Fibroblast of lung (primary cell): ENCODE measurements around the gene ALOXE3. TPM values are rescaled to one million over a fixed set of nuclear protein-coding genes. Genes with fewer than 3 reads are reported as not detected.

Experiments
- DNase-seq, 2 donors: peaks; one replicate each; pipeline versions ENCODE4 v3.0.0 to v3.0.0-alpha.2; 2010; ENCODE audit warnings: low read depth in 2 of 2
- H2AFZ ChIP-seq: 2 replicates; pipeline ENCODE4 v1.5.1; 2012; ENCODE audit warnings: low read length, control low read depth, inconsistent platforms
- H3K27ac ChIP-seq: 2 replicates; pipeline ENCODE4 v1.5.1; 2011; ENCODE audit warnings: low read length, control low read depth; ENCODE audit not compliant: insufficient read depth
- H3K27me3 ChIP-seq: 2 replicates; pipeline ENCODE4 v1.5.1; 2011; ENCODE audit warnings: mild to moderate bottlenecking, low read length; ENCODE audit not compliant: control insufficient read depth, insufficient read depth
- H3K36me3 ChIP-seq: 2 replicates; pipeline ENCODE4 v1.5.1; 2011; ENCODE audit warnings: low read length; ENCODE audit not compliant: control insufficient read depth, insufficient read depth
- H3K4me1 ChIP-seq: 2 replicates; pipeline ENCODE4 v1.5.1; 2011; ENCODE audit warnings: low read length; ENCODE audit not compliant: control insufficient read depth, insufficient read depth; ENCODE audit errors: extremely low read depth
- H3K4me2 ChIP-seq: 2 replicates; pipeline ENCODE4 v1.5.1; 2011; ENCODE audit warnings: low read length, control low read depth; ENCODE audit not compliant: insufficient read depth; ENCODE audit errors: extremely low read depth
- H3K4me3 ChIP-seq, 4 experiments: fragments of 200-600 bp in 1 of 4; sonication (generic) in 1 of 4; replicated peaks in 1 of 4; 2 replicates each; pipeline ENCODE4 v1.5.1; 2011 to 2016; ENCODE audit warnings: low read length in 4 of 4, low read depth in 3 of 4, mild to moderate bottlenecking in 3 of 4, control low read depth in 2 of 4, inconsistent platforms in 1 of 4, mixed read lengths in 1 of 4; ENCODE audit not compliant: insufficient read depth in 1 of 4; ENCODE audit errors: control extremely low read depth in 1 of 4
- H3K79me2 ChIP-seq: 2 replicates; pipeline ENCODE4 v1.5.1; 2012; ENCODE audit warnings: mild to moderate bottlenecking, low read length, inconsistent platforms; ENCODE audit not compliant: control insufficient read depth, insufficient read depth
- H3K9ac ChIP-seq: 2 replicates; pipeline ENCODE4 v1.5.1; 2011; ENCODE audit warnings: mild to moderate bottlenecking, low read length, control low read depth; ENCODE audit not compliant: insufficient read depth
- H3K9me3 ChIP-seq: 2 replicates; pipeline ENCODE4 v1.5.1; 2012; ENCODE audit warnings: low read depth, low read length; ENCODE audit not compliant: control insufficient read depth, insufficient read depth
- H4K20me1 ChIP-seq: 2 replicates; pipeline ENCODE4 v1.5.1; 2011; ENCODE audit warnings: low read length; ENCODE audit not compliant: control insufficient read depth, insufficient read depth; ENCODE audit errors: extremely low read depth
- CTCF ChIP-seq, 2 donors: IDR thresholded peaks in 1 of 2; conservative IDR thresholded peaks in 1 of 2; 1 replicate in 1 of 2; 2 replicates in 1 of 2; pipeline ENCODE4 v1.5.1; 2011 to 2012; ENCODE audit warnings: low read length in 2 of 2, control low read depth in 1 of 2, inconsistent platforms in 1 of 2, low read depth in 1 of 2, mild to moderate bottlenecking in 1 of 2
- EZH2 ChIP-seq: IDR thresholded peaks from 2 replicates; pipeline ENCODE4 v1.5.1; 2012; ENCODE audit warnings: low read length, control low read depth, mild to moderate bottlenecking; ENCODE audit errors: missing control alignments
- polyA plus RNA-seq, 2 donors: library from polyadenylated mRNA; depleted of rRNA in 1 of 2; stranded (reverse) in 1 of 2; unstranded in 1 of 2; fragments of >200 nt; gene quantifications; 2 replicates each; pipeline ENCODE4 v1.2.1, GENCODE V29; 2011 to 2012; ENCODE audit warnings: missing spikeins in 1 of 2
- total RNA-seq: library from RNA; depleted of rRNA; stranded (reverse); fragments of >200 nt; gene quantifications from 2 replicates; pipeline ENCODE4 v1.2.1, GENCODE V29; 2014

Gene ALOXE3
- total and polyA plus RNA-seq, 2 donors (not counting 1 experiment from before 2014, with no cell fraction given): 0.01 TPM; not detected in 1

DNA sequence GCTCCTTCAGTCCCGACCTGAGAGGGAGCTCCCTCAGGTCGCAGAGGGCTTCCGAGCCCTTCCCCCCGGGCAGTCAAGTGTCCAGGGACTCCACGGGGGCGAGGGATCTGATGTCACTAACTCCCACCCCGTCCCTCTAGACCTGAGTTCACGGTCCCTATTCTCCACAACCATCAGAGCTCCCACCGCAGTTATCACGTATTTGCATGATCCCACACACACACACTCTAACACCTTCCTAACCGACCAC lies 37.6 kb upstream of the ALOXE3 start:
- Histone ChIP-seq H3K9ac (peak overlapping the region; percentile 89), H4K20me1 (no peaks in the 10 kb centered on the region), H3K4me1 (peaks cover 29% of the 10 kb centered on the region), H2AFZ (no peak overlapping the region), H3K79me2 (peaks cover 2% of the 10 kb centered on the region), H3K27me3 (no peaks in the 10 kb centered on the region), H3K4me2 (peak overlapping the region; percentile 93), H3K4me3 (peak overlapping the region; percentile 61 to 88 (median 72)), H3K9me3 (no peaks in the 10 kb centered on the region), H3K27ac (peak overlapping the region; percentile 88), H3K36me3 (peaks cover 5% of the 10 kb centered on the region)
- TF ChIP-seq CTCF (conservative IDR thresholded peaks at IDR 0.05 in 1 of 2, IDR thresholded peaks at IDR 0.05 in 1 of 2; ENCODE audit: low read depth in 1 of 2, low read length in 2 of 2) (no peak), EZH2 (no peak)
- no peak for DNase-seq

DNA sequence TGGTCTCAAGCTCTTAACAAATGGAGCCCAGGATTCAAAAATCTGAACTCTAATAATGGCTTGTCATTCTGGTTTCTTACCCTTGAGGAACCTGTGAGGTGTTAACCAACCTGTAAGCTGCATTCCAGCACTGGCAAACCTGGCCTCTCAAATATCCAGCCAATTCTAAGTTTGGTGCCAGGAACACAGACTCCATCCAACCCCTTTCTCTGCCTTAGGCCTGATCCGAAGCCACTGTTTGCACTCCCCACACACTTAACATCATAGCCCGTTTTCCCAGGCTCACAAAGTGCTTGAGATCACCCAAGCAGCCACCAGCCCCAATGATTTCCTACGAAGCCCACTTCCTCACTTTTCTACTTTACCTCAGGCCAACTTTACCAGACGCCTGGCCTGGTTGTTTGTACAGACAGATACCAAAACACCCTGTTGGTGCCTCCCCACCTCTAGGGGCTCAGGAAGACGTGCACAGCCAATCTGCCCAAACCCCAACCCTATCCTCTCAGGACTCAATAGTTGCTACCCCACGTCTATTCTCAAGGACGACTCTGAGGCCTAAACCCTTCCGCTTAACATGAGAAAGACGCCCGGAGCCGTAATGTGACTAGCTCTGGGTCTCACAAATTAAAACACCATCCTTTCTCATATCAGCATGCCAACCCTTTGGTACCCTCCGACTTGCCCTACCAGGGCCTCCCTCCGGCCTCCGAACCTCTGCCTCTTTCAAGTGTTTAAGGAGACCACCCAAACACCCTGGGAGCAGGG lies 37.1 kb upstream of the ALOXE3 start:
- DNase-seq: peak in 1 of 2 donors; percentile 33
- peaks cover 29% of the 10 kb centered on the region for H3K4me1 ChIP-seq
- no peak overlapping the region for H2AFZ ChIP-seq

More for the DNA sequence above, 37.1 kb upstream of the ALOXE3 start:
- H3K9ac ChIP-seq: peak overlapping the region; percentile 89
- peak overlapping the region; percentile 88 for H3K27ac ChIP-seq
- H3K9me3 ChIP-seq: no peaks in the 10 kb centered on the region
- H3K36me3 ChIP-seq: peaks cover 3% of the 10 kb centered on the region
- TF ChIP-seq CTCF (conservative IDR thresholded peaks at IDR 0.05 in 1 of 2, IDR thresholded peaks at IDR 0.05 in 1 of 2; ENCODE audit: low read depth in 1 of 2, low read length in 2 of 2) (no peak), EZH2 (no peak)
- H3K27me3 ChIP-seq: no peaks in the 10 kb centered on the region
- peak overlapping the region; percentile 61 to 88 (median 72) for H3K4me3 ChIP-seq
- H4K20me1 ChIP-seq: no peaks in the 10 kb centered on the region
- H3K4me2 ChIP-seq: peak overlapping the region; percentile 93
- no peaks in the 10 kb centered on the region for H3K79me2 ChIP-seq
